GM21381 (cell line): Measurements from ENCODE around the gene SSU72.
"Not testable (repeated sequence)": the region's sequence is repeated elsewhere in the genome, so short reads cannot be mapped to it uniquely, and the experiment has no call there.

ENCODE experiments used
- ATAC-seq: cut with Tn5 transposase; IDR thresholded peaks from one replicate; pipeline ENCODE4 v1.9.1; 2021; ENCODE audit warnings: mild to moderate bottlenecking, moderate library complexity; ENCODE audit not compliant: unreplicated experiment

Gene SSU72

GRCh38 chr1:1509465-1509850 is 65.2 kb downstream of the SSU72 start:
- not testable (repeated sequence) for ATAC-seq

GRCh38 chr1:1508775-1509464 is 65.7 kb downstream of the SSU72 start:
- not testable (repeated sequence) for ATAC-seq

GRCh38 chr1:1507305-1507704 is 67.4 kb downstream of the SSU72 start:
- no peak for ATAC-seq

GRCh38 chr1:1505801-1506200 is 68.9 kb downstream of the SSU72 start:
- ATAC-seq, result not testable (repeated sequence)

- ATAC-seq, result not testable (repeated sequence)
Measured at GRCh38 chr1:1505366-1505798, 69.3 kb downstream of the SSU72 start.

GRCh38 chr1:1504777-1505365 is 69.8 kb downstream of the SSU72 start:
- ATAC-seq, result not testable (repeated sequence)

- ATAC-seq, result not testable (repeated sequence)
Measured at GRCh38 chr1:1495461-1495975, 79.1 kb downstream of the SSU72 start.

GRCh38 chr1:1494311-1494710 is 80.4 kb downstream of the SSU72 start:
- not testable (repeated sequence) for ATAC-seq
